ENCODE data around the gene FBXW8.

FBXW8 gene

DNA sequence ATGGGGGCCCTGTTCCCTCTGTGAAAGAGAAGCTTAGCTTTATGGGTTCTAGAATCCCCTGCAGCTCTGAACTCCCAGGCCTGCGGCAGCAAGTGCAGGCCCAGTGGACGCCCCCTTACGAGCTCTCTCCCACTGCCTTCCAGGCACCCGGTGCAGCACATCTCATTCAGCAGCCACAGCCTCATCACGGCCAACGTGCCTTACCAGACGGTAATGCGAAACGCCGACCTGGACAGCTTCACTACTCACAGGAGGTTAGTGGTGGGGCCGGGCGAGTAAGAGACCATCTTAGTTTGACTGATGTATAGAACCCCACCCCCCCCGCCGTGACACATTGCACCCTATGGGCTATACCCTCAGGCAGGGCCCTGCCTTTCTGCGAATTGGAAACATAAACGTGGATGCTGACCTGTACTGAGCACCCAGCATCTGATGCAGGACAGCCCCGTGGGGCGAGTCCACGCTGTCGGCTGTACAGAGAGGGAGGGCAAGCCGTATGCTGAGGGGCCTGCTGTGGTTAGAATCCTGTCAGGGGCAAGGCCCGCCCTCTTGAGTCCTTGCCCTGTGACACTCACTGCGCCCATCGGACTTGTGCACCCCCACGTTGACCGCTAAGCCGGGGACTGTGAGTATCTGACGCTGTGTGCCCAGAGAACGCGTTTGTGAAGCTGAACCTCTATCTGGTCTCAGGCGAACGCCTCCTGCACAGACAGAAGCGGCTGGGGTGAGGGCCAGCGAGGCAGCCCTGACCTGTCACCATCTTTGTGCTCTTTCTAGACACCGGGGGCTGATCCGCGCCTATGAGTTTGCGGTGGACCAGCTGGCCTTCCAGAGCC, 116.7 kb downstream of the FBXW8 start:
- Histone ChIP-seq H3K36me3 (ENCODE audit: control insufficient read depth in 2 of 2, insufficient read depth in 1 of 2, low read length in 2 of 2) (peaks cover 0 to 54% of the 10 kb centered on the region in 2 experiments; a peak in 2 of 3 replicates), H3K9me3 (ENCODE audit: control insufficient read depth, insufficient read depth, low read depth, low read length) (no peaks in the 10 kb centered on the region), H3K4me3 (ENCODE audit: low read depth, low read length) (no peak overlapping the region), H3K4me1 (ENCODE audit: control insufficient read depth, insufficient read depth, low read length) (peaks cover 3% of the 10 kb centered on the region), H3K27ac (ENCODE audit: extremely low read depth, low read depth, low read length) (no peak overlapping the region)
- POLR2A ChIA-PET: no interaction called here
- TF ChIP-seq, protein P1, sequence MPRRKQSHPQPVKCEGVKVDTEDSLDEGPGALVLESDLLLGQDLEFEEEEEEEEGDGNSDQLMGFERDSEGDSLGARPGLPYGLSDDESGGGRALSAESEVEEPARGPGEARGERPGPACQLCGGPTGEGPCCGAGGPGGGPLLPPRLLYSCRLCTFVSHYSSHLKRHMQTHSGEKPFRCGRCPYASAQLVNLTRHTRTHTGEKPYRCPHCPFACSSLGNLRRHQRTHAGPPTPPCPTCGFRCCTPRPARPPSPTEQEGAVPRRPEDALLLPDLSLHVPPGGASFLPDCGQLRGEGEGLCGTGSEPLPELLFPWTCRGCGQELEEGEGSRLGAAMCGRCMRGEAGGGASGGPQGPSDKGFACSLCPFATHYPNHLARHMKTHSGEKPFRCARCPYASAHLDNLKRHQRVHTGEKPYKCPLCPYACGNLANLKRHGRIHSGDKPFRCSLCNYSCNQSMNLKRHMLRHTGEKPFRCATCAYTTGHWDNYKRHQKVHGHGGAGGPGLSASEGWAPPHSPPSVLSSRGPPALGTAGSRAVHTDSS (tag by site-specific recombination; IDR thresholded peaks at IDR 0.05): no peak
- TF ChIP-seq, protein P2, sequence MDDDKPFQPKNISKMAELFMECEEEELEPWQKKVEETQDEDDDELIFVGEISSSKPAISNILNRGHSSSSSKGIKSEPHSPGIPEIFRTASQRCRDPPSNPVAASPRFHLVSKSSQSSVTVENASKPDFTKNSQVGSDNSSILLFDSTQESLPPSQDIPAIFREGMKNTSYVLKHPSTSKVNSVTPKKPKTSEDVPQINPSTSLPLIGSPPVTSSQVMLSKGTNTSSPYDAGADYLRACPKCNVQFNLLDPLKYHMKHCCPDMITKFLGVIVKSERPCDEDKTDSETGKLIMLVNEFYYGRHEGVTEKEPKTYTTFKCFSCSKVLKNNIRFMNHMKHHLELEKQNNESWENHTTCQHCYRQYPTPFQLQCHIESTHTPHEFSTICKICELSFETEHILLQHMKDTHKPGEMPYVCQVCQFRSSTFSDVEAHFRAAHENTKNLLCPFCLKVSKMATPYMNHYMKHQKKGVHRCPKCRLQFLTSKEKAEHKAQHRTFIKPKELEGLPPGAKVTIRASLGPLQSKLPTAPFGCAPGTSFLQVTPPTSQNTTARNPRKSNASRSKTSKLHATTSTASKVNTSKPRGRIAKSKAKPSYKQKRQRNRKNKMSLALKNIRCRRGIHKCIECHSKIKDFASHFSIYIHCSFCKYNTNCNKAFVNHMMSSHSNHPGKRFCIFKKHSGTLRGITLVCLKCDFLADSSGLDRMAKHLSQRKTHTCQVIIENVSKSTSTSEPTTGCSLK (tag by site-specific recombination; IDR thresholded peaks at IDR 0.05): no peak
- TF ChIP-seq OVOL3 (tag by site-specific recombination; IDR thresholded peaks at IDR 0.05) (no peak), ZNF560 (tag by site-specific recombination; IDR thresholded peaks at IDR 0.05; ENCODE audit: borderline replicate concordance) (no peak), ZNF529 (tag by site-specific recombination; IDR thresholded peaks at IDR 0.05; ENCODE audit: insufficient replicate concordance) (no peak), KLF8 (tag by site-specific recombination; IDR thresholded peaks at IDR 0.05) (no peak), ZNF157 (tag by site-specific recombination; IDR thresholded peaks at IDR 0.05) (no peak), GLI4 (tag by site-specific recombination; IDR thresholded peaks at IDR 0.05) (no peak), ZBTB17 (tag by site-specific recombination; IDR thresholded peaks at IDR 0.05) (no peak), FEZF1 (tag by site-specific recombination; IDR thresholded peaks at IDR 0.05) (no peak), ZNF596 (tag by site-specific recombination; IDR thresholded peaks at IDR 0.05) (no peak), ZNF248 (tag by site-specific recombination; IDR thresholded peaks at IDR 0.05) (no peak), MYNN (tag by site-specific recombination; IDR thresholded peaks at IDR 0.05; ENCODE audit: borderline replicate concordance) (no peak), ZNF155 (tag by site-specific recombination; IDR thresholded peaks at IDR 0.05) (no peak), ZNF548 (tag by site-specific recombination; IDR thresholded peaks at IDR 0.05) (no peak)
- TF ChIP-seq, protein P3, sequence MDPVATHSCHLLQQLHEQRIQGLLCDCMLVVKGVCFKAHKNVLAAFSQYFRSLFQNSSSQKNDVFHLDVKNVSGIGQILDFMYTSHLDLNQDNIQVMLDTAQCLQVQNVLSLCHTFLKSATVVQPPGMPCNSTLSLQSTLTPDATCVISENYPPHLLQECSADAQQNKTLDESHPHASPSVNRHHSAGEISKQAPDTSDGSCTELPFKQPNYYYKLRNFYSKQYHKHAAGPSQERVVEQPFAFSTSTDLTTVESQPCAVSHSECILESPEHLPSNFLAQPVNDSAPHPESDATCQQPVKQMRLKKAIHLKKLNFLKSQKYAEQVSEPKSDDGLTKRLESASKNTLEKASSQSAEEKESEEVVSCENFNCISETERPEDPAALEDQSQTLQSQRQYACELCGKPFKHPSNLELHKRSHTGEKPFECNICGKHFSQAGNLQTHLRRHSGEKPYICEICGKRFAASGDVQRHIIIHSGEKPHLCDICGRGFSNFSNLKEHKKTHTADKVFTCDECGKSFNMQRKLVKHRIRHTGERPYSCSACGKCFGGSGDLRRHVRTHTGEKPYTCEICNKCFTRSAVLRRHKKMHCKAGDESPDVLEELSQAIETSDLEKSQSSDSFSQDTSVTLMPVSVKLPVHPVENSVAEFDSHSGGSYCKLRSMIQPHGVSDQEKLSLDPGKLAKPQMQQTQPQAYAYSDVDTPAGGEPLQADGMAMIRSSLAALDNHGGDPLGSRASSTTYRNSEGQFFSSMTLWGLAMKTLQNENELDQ (tag by site-specific recombination; IDR thresholded peaks at IDR 0.05; ENCODE audit: low read depth): no peak
- TF ChIP-seq, protein P4, sequence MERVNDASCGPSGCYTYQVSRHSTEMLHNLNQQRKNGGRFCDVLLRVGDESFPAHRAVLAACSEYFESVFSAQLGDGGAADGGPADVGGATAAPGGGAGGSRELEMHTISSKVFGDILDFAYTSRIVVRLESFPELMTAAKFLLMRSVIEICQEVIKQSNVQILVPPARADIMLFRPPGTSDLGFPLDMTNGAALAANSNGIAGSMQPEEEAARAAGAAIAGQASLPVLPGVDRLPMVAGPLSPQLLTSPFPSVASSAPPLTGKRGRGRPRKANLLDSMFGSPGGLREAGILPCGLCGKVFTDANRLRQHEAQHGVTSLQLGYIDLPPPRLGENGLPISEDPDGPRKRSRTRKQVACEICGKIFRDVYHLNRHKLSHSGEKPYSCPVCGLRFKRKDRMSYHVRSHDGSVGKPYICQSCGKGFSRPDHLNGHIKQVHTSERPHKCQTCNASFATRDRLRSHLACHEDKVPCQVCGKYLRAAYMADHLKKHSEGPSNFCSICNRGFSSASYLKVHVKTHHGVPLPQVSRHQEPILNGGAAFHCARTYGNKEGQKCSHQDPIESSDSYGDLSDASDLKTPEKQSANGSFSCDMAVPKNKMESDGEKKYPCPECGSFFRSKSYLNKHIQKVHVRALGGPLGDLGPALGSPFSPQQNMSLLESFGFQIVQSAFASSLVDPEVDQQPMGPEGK (tag by site-specific recombination; IDR thresholded peaks at IDR 0.05): no peak
- TF ChIP-seq, protein P5, sequence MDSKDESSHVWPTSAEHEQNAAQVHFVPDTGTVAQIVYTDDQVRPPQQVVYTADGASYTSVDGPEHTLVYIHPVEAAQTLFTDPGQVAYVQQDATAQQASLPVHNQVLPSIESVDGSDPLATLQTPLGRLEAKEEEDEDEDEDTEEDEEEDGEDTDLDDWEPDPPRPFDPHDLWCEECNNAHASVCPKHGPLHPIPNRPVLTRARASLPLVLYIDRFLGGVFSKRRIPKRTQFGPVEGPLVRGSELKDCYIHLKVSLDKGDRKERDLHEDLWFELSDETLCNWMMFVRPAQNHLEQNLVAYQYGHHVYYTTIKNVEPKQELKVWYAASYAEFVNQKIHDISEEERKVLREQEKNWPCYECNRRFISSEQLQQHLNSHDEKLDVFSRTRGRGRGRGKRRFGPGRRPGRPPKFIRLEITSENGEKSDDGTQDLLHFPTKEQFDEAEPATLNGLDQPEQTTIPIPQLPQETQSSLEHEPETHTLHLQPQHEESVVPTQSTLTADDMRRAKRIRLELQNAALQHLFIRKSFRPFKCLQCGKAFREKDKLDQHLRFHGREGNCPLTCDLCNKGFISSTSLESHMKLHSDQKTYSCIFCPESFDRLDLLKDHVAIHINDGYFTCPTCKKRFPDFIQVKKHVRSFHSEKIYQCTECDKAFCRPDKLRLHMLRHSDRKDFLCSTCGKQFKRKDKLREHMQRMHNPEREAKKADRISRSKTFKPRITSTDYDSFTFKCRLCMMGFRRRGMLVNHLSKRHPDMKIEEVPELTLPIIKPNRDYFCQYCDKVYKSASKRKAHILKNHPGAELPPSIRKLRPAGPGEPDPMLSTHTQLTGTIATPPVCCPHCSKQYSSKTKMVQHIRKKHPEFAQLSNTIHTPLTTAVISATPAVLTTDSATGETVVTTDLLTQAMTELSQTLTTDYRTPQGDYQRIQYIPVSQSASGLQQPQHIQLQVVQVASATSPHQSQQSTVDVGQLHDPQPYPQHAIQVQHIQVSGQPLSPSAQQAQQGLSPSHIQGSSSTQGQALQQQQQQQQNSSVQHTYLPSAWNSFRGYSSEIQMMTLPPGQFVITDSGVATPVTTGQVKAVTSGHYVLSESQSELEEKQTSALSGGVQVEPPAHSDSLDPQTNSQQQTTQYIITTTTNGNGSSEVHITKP (tag by site-specific recombination; IDR thresholded peaks at IDR 0.05): no peak
- TF ChIP-seq, protein P6, sequence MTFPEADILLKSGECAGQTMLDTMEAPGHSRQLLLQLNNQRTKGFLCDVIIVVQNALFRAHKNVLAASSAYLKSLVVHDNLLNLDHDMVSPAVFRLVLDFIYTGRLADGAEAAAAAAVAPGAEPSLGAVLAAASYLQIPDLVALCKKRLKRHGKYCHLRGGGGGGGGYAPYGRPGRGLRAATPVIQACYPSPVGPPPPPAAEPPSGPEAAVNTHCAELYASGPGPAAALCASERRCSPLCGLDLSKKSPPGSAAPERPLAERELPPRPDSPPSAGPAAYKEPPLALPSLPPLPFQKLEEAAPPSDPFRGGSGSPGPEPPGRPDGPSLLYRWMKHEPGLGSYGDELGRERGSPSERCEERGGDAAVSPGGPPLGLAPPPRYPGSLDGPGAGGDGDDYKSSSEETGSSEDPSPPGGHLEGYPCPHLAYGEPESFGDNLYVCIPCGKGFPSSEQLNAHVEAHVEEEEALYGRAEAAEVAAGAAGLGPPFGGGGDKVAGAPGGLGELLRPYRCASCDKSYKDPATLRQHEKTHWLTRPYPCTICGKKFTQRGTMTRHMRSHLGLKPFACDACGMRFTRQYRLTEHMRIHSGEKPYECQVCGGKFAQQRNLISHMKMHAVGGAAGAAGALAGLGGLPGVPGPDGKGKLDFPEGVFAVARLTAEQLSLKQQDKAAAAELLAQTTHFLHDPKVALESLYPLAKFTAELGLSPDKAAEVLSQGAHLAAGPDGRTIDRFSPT (tag by site-specific recombination; IDR thresholded peaks at IDR 0.05): no peak
- TF ChIP-seq, protein P7, sequence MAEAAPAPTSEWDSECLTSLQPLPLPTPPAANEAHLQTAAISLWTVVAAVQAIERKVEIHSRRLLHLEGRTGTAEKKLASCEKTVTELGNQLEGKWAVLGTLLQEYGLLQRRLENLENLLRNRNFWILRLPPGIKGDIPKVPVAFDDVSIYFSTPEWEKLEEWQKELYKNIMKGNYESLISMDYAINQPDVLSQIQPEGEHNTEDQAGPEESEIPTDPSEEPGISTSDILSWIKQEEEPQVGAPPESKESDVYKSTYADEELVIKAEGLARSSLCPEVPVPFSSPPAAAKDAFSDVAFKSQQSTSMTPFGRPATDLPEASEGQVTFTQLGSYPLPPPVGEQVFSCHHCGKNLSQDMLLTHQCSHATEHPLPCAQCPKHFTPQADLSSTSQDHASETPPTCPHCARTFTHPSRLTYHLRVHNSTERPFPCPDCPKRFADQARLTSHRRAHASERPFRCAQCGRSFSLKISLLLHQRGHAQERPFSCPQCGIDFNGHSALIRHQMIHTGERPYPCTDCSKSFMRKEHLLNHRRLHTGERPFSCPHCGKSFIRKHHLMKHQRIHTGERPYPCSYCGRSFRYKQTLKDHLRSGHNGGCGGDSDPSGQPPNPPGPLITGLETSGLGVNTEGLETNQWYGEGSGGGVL (tag by site-specific recombination; IDR thresholded peaks at IDR 0.05): no peak
- CTCF ChIA-PET: interaction anchor here (0.7 to 6.3 kb wide), 3 partner anchors 33 to 145 kb away, joined by 3 to 106 read pairs (median 4); no protein-coding TSS in a partner anchor
